Measurements from ENCODE around the gene ROBO4.

DNA sequence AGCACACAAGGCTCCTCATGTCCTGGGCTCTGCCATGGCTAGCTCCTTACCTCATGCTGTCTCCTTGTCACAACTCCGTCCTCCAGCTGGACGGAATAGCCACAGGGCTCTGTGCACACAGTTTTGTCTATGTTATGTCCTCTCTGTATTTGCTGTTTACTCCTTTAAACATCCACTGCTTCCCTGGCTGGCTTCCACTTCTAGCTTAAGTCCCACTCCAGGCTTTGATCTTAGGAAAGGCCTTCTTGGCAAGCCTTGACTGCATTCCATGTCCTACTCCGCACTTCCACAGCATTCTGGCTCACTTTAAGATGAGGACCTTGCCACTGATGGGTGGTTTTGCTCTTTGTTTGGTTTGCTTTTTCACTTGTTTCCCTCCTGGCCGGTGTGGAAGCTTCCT lies 55.4 kb downstream of the ROBO4 start:
- TF ChIP-seq EZH2 (optimal IDR thresholded peaks at IDR 0.05; ENCODE audit: low read depth, low read length) (no peak), EZH2phosphoT487 (IDR thresholded peaks at IDR 0.05; ENCODE audit: low read length) (no peak)
- TF ChIP-seq, protein P1, sequence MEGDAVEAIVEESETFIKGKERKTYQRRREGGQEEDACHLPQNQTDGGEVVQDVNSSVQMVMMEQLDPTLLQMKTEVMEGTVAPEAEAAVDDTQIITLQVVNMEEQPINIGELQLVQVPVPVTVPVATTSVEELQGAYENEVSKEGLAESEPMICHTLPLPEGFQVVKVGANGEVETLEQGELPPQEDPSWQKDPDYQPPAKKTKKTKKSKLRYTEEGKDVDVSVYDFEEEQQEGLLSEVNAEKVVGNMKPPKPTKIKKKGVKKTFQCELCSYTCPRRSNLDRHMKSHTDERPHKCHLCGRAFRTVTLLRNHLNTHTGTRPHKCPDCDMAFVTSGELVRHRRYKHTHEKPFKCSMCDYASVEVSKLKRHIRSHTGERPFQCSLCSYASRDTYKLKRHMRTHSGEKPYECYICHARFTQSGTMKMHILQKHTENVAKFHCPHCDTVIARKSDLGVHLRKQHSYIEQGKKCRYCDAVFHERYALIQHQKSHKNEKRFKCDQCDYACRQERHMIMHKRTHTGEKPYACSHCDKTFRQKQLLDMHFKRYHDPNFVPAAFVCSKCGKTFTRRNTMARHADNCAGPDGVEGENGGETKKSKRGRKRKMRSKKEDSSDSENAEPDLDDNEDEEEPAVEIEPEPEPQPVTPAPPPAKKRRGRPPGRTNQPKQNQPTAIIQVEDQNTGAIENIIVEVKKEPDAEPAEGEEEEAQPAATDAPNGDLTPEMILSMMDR (IDR thresholded peaks at IDR 0.05; ENCODE audit: low read length): no peak
